Activated T-cell treated with anti-CD3 and anti-CD28 coated beads, Interleukin-2, amount 50 U/mL, for 4 hours (primary cell): Measurements from ENCODE around the gene DYNLL2. TPM values are rescaled to one million over a fixed set of nuclear protein-coding genes. Genes with fewer than 3 reads are reported as not detected.
"Not testable (repeated sequence)": the region's sequence is repeated elsewhere in the genome, so short reads cannot be mapped to it uniquely, and the experiment has no call there.

Experiments
- ATAC-seq, 2 donors: fragments of 200-7000 bp; cut with Tn5 transposase; one replicate each; pipeline ENCODE4 v1.10.0; 2021
- DNase-seq: peaks from one replicate; pipeline ENCODE4 v3.0.0-alpha.2; 2020
- H3K27me3 Mint-ChIP-seq: one replicate; pipeline ENCODE4 v1.8.0; 2021; ENCODE audit warnings: low read depth, mixed read lengths
- H3K36me3 Mint-ChIP-seq: one replicate; pipeline ENCODE4 v1.8.0; 2022; ENCODE audit warnings: mixed read lengths; ENCODE audit not compliant: insufficient read depth
- H3K4me1 Mint-ChIP-seq: one replicate; pipeline ENCODE4 v1.8.0; 2021; ENCODE audit warnings: low read depth, mixed read lengths
- H3K4me3 Mint-ChIP-seq: one replicate; pipeline ENCODE4 v1.8.0; 2021; ENCODE audit warnings: mild to moderate bottlenecking, moderate library complexity, mixed read lengths
- H3K9me3 Mint-ChIP-seq: one replicate; pipeline ENCODE4 v1.8.0; 2021; ENCODE audit warnings: mixed read lengths
- total RNA-seq, 3 donors: library from RNA; stranded (reverse); gene quantifications; one replicate each; pipeline ENCODE4 v1.2.1, GENCODE V29; 2021

DYNLL2 gene
- total RNA-seq, 3 donors from 2014 or later: 40.3 to 43.5 (median 42.3) TPM

- H3K4me1 Mint-ChIP-seq: peaks cover 48% of the 10 kb centered on the region
- peaks cover 28% of the 10 kb centered on the region for H3K36me3 Mint-ChIP-seq
- H3K4me3 Mint-ChIP-seq: peak overlapping the region; percentile 90
- ATAC-seq (no peak), DNase-seq (peak; percentile 52)
- H3K27me3 Mint-ChIP-seq: no peaks in the 10 kb centered on the region
- no peaks in the 10 kb centered on the region for H3K9me3 Mint-ChIP-seq
These were observed 1.2 kb downstream of the DYNLL2 start for GRCh38 chr17:58084317-58084981.

- H3K36me3 Mint-ChIP-seq: peaks cover 35% of the 10 kb centered on the region
- H3K9me3 Mint-ChIP-seq: no peaks in the 10 kb centered on the region
- no peaks in the 10 kb centered on the region for H3K27me3 Mint-ChIP-seq
- ATAC-seq (no peak), DNase-seq (no peak)
- H3K4me1 Mint-ChIP-seq: peaks cover 52% of the 10 kb centered on the region
- H3K4me3 Mint-ChIP-seq: peak overlapping the region; percentile 90
These were observed 2.0 kb downstream of the DYNLL2 start for GRCh38 chr17:58085039-58085715.

- DNase-seq (no peak), ATAC-seq (no peak)
- Mint-ChIP-seq H3K9me3 (no peaks in the 10 kb centered on the region), H3K4me1 (peaks cover 55% of the 10 kb centered on the region), H3K27me3 (no peaks in the 10 kb centered on the region), H3K4me3 (no peak overlapping the region), H3K36me3 (peaks cover 52% of the 10 kb centered on the region)
These were observed 3.7 kb downstream of the DYNLL2 start for GRCh38 chr17:58086953-58087352.

- H3K4me1 Mint-ChIP-seq: peaks cover 57% of the 10 kb centered on the region
- H3K36me3 Mint-ChIP-seq: peaks cover 58% of the 10 kb centered on the region
- no peaks in the 10 kb centered on the region for H3K9me3 Mint-ChIP-seq
- H3K4me3 Mint-ChIP-seq: no peak overlapping the region
- no peaks in the 10 kb centered on the region for H3K27me3 Mint-ChIP-seq
- no peak for ATAC-seq
- DNase-seq: no peak
These were observed 5.4 kb downstream of the DYNLL2 start for GRCh38 chr17:58088624-58089023.

- H3K27me3 Mint-ChIP-seq: no peaks in the 10 kb centered on the region
- H3K9me3 Mint-ChIP-seq: no peaks in the 10 kb centered on the region
- H3K4me3 Mint-ChIP-seq: no peak overlapping the region
- peaks cover 57% of the 10 kb centered on the region for H3K4me1 Mint-ChIP-seq
- ATAC-seq (no peak), DNase-seq (no peak)
- peaks cover 63% of the 10 kb centered on the region for H3K36me3 Mint-ChIP-seq
These were observed 5.9 kb downstream of the DYNLL2 start for GRCh38 chr17:58089111-58089510.

GRCh38 chr17:58091024-58091567 lies 7.9 kb downstream of the DYNLL2 start:
- H3K4me1 Mint-ChIP-seq: peaks cover 41% of the 10 kb centered on the region
- ATAC-seq (no peak), DNase-seq (no peak)
- no peaks in the 10 kb centered on the region for H3K9me3 Mint-ChIP-seq
- no peak overlapping the region for H3K4me3 Mint-ChIP-seq
- H3K36me3 Mint-ChIP-seq: peaks cover 60% of the 10 kb centered on the region
- no peaks in the 10 kb centered on the region for H3K27me3 Mint-ChIP-seq

- no peaks in the 10 kb centered on the region for H3K27me3 Mint-ChIP-seq
- peaks cover 54% of the 10 kb centered on the region for H3K36me3 Mint-ChIP-seq
- DNase-seq (no peak), ATAC-seq (no peak)
- H3K4me1 Mint-ChIP-seq: peaks cover 31% of the 10 kb centered on the region
- H3K4me3 Mint-ChIP-seq: no peak overlapping the region
- H3K9me3 Mint-ChIP-seq: no peaks in the 10 kb centered on the region
These were observed 9.0 kb downstream of the DYNLL2 start for GRCh38 chr17:58092101-58092796.

GRCh38 chr17:58092797-58093385 lies 9.7 kb downstream of the DYNLL2 start:
- H3K4me1 Mint-ChIP-seq: peaks cover 26% of the 10 kb centered on the region
- H3K36me3 Mint-ChIP-seq: peaks cover 48% of the 10 kb centered on the region
- ATAC-seq: no peak
- no peak for DNase-seq
- no peaks in the 10 kb centered on the region for H3K9me3 Mint-ChIP-seq
- no peaks in the 10 kb centered on the region for H3K27me3 Mint-ChIP-seq
- no peak overlapping the region for H3K4me3 Mint-ChIP-seq

GRCh38 chr17:58094118-58094517 lies 10.9 kb downstream of the DYNLL2 start:
- H3K27me3 Mint-ChIP-seq: no peaks in the 10 kb centered on the region
- H3K36me3 Mint-ChIP-seq: peaks cover 37% of the 10 kb centered on the region
- ATAC-seq (no peak), DNase-seq (no peak)
- H3K4me1 Mint-ChIP-seq: peaks cover 17% of the 10 kb centered on the region
- H3K9me3 Mint-ChIP-seq: no peaks in the 10 kb centered on the region
- H3K4me3 Mint-ChIP-seq: no peak overlapping the region

GRCh38 chr17:58096892-58097291 lies 13.7 kb downstream of the DYNLL2 start:
- Mint-ChIP-seq H3K4me1 (peaks cover 9% of the 10 kb centered on the region), H3K36me3 (peaks cover 12% of the 10 kb centered on the region), H3K4me3 (no peak overlapping the region), H3K9me3 (no peaks in the 10 kb centered on the region), H3K27me3 (no peaks in the 10 kb centered on the region)
- DNase-seq (no peak), ATAC-seq (no peak)

- Mint-ChIP-seq H3K4me1 (peaks cover 9% of the 10 kb centered on the region), H3K27me3 (no peaks in the 10 kb centered on the region), H3K36me3 (peaks cover 10% of the 10 kb centered on the region), H3K9me3 (no peaks in the 10 kb centered on the region), H3K4me3 (no peak overlapping the region)
- no peak for DNase-seq
- no peak for ATAC-seq
These were observed 14.3 kb downstream of the DYNLL2 start for GRCh38 chr17:58097384-58098088.

- no peaks in the 10 kb centered on the region for H3K36me3 Mint-ChIP-seq
- peaks cover 3% of the 10 kb centered on the region for H3K4me1 Mint-ChIP-seq
- no peaks in the 10 kb centered on the region for H3K9me3 Mint-ChIP-seq
- H3K27me3 Mint-ChIP-seq: no peaks in the 10 kb centered on the region
- ATAC-seq (no peak), DNase-seq (no peak)
- no peak overlapping the region for H3K4me3 Mint-ChIP-seq
These were observed 17.3 kb downstream of the DYNLL2 start for GRCh38 chr17:58100506-58100905.

- H3K4me1 Mint-ChIP-seq, H3K9me3 Mint-ChIP-seq, H3K4me3 Mint-ChIP-seq, ATAC-seq, DNase-seq, H3K36me3 Mint-ChIP-seq, H3K27me3 Mint-ChIP-seq: not testable (repeated sequence)
These were observed 18.7 kb downstream of the DYNLL2 start for GRCh38 chr17:58101898-58102297.

- ATAC-seq (no peak), DNase-seq (no peak)
- H3K4me1 Mint-ChIP-seq: no peaks in the 10 kb centered on the region
- H3K9me3 Mint-ChIP-seq: no peaks in the 10 kb centered on the region
- no peaks in the 10 kb centered on the region for H3K36me3 Mint-ChIP-seq
- H3K4me3 Mint-ChIP-seq: no peak overlapping the region
- H3K27me3 Mint-ChIP-seq: no peaks in the 10 kb centered on the region
These were observed 21.9 kb downstream of the DYNLL2 start for GRCh38 chr17:58105093-58105492.
